H9 (cell line): ENCODE results near the gene BCAT1. TPM values are rescaled to one million over a fixed set of nuclear protein-coding genes. Genes with fewer than 3 reads are reported as not detected.

Source experiments
- DNase-seq: peaks from one replicate; pipeline ENCODE4 v3.0.0-alpha.2; 2017
- H2AFZ ChIP-seq: one replicate; pipeline ENCODE4 v1.6.1; 2013; ENCODE audit warnings: mild to moderate bottlenecking, low read length, control low read depth, moderate library complexity
- H2AK5ac ChIP-seq: 2 replicates; pipeline ENCODE4 v1.6.1; 2013; ENCODE audit warnings: low read length, control low read depth, mixed read lengths; ENCODE audit not compliant: insufficient read length
- H2BK120ac ChIP-seq: one replicate; pipeline ENCODE4 v1.6.1; 2013; ENCODE audit warnings: low read depth, mild to moderate bottlenecking, low read length, control low read depth, inconsistent platforms; ENCODE audit not compliant: poor library complexity, severe bottlenecking
- H2BK12ac ChIP-seq: 2 replicates; pipeline ENCODE4 v1.6.1; 2013; ENCODE audit warnings: low read length, control low read depth, mixed read lengths, low read depth; ENCODE audit not compliant: insufficient read length
- H2BK15ac ChIP-seq: 2 replicates; pipeline ENCODE4 v1.6.1; 2013; ENCODE audit warnings: low read depth, low read length, control low read depth
- H2BK20ac ChIP-seq: one replicate; pipeline ENCODE4 v1.6.1; 2013; ENCODE audit warnings: low read depth, mild to moderate bottlenecking, low read length, control low read depth, inconsistent platforms; ENCODE audit not compliant: poor library complexity, severe bottlenecking
- H2BK5ac ChIP-seq: 2 replicates; pipeline ENCODE4 v1.6.1; 2013; ENCODE audit warnings: low read length, control low read depth, mixed read lengths; ENCODE audit not compliant: insufficient read length
- H3K14ac ChIP-seq: 2 replicates; pipeline ENCODE4 v1.6.1; 2013; ENCODE audit warnings: low read length, control low read depth; ENCODE audit not compliant: insufficient read depth
- H3K18ac ChIP-seq: 2 replicates; pipeline ENCODE4 v1.6.1; 2013; ENCODE audit warnings: low read depth, mild to moderate bottlenecking, mixed read lengths, low read length, control low read depth; ENCODE audit not compliant: insufficient read length
- H3K23ac ChIP-seq: 2 replicates; pipeline ENCODE4 v1.6.1; 2013; ENCODE audit warnings: low read length, control low read depth, mixed read lengths, low read depth; ENCODE audit not compliant: insufficient read length
- H3K23me2 ChIP-seq: 2 replicates; pipeline ENCODE4 v1.6.1; 2013; ENCODE audit warnings: low read depth, mild to moderate bottlenecking, mixed read lengths, low read length, control low read depth; ENCODE audit not compliant: insufficient read length, poor library complexity, severe bottlenecking
- H3K27ac ChIP-seq: 2 replicates; pipeline ENCODE4 v1.5.1; 2013; ENCODE audit warnings: low read length, control low read depth, mixed read lengths, low read depth; ENCODE audit not compliant: insufficient read length
- H3K27me3 ChIP-seq: 2 replicates; pipeline ENCODE4 v1.6.1; 2013; ENCODE audit warnings: low read length, control low read depth, inconsistent platforms; ENCODE audit not compliant: insufficient read depth
- H3K4ac ChIP-seq: 2 replicates; pipeline ENCODE4 v1.6.1; 2013; ENCODE audit warnings: low read depth, mild to moderate bottlenecking, control low read depth, inconsistent platforms, low read length, moderate library complexity
- H3K4me1 ChIP-seq: 2 replicates; pipeline ENCODE4 v1.6.1; 2013; ENCODE audit warnings: low read length, control low read depth, inconsistent platforms; ENCODE audit not compliant: insufficient read depth
- H3K4me2 ChIP-seq: 2 replicates; pipeline ENCODE4 v1.6.1; 2013; ENCODE audit warnings: low read length, control low read depth, mixed read lengths; ENCODE audit not compliant: insufficient read length, insufficient read depth
- H3K56ac ChIP-seq: 2 replicates; pipeline ENCODE4 v1.6.1; 2013; ENCODE audit warnings: low read depth, mild to moderate bottlenecking, mixed read lengths, low read length, control low read depth; ENCODE audit not compliant: insufficient read length
- H3K79me1 ChIP-seq: 2 replicates; pipeline ENCODE4 v1.6.1; 2013; ENCODE audit warnings: low read depth, mild to moderate bottlenecking, moderate library complexity, low read length, control low read depth, inconsistent platforms; ENCODE audit not compliant: insufficient read depth, poor library complexity, severe bottlenecking
- H3K79me2 ChIP-seq: 2 replicates; pipeline ENCODE4 v1.6.1; 2013; ENCODE audit warnings: low read length, control low read depth, inconsistent platforms; ENCODE audit not compliant: insufficient read depth
- H3K9ac ChIP-seq: 2 replicates; pipeline ENCODE4 v1.6.1; 2013; ENCODE audit warnings: low read length, control low read depth, mixed read lengths; ENCODE audit not compliant: insufficient read length; ENCODE audit errors: extremely low read depth
- H3K9me3 ChIP-seq: one replicate; pipeline ENCODE4 v1.6.1; 2013; ENCODE audit warnings: low read depth, low read length, inconsistent platforms; ENCODE audit not compliant: control insufficient read depth
- H3T11ph ChIP-seq: one replicate; pipeline ENCODE4 v1.6.1; 2013; ENCODE audit warnings: mild to moderate bottlenecking, low read length, control low read depth, inconsistent platforms
- H4K20me1 ChIP-seq: one replicate; pipeline ENCODE4 v1.6.1; 2013; ENCODE audit not compliant: control insufficient read depth, insufficient read length, insufficient read depth
- H4K5ac ChIP-seq: 2 replicates; pipeline ENCODE4 v1.6.1; 2013; ENCODE audit warnings: low read depth, mild to moderate bottlenecking, mixed read lengths, low read length, control low read depth; ENCODE audit not compliant: insufficient read length
- H4K8ac ChIP-seq: replicated peaks from 2 replicates; pipeline ENCODE4 v1.6.1; 2013; ENCODE audit warnings: low read length, control low read depth, mixed read lengths, low read depth; ENCODE audit not compliant: insufficient read length
- H4K91ac ChIP-seq: 2 replicates; pipeline ENCODE4 v1.6.1; 2013; ENCODE audit warnings: low read depth, mild to moderate bottlenecking, moderate library complexity, mixed read lengths, low read length, control low read depth; ENCODE audit not compliant: insufficient read length
- H3K27ac Mint-ChIP-seq, 3 experiments: 2 replicates in 2 of 3; 3 replicates in 1 of 3; pipeline ENCODE4 v1.8.0; 2020 to 2021; ENCODE audit warnings: mixed read lengths in 3 of 3, mild to moderate bottlenecking in 1 of 3, moderate library complexity in 1 of 3
- H3K27me3 Mint-ChIP-seq: 2 replicates; pipeline ENCODE4 v1.8.0; 2021; ENCODE audit warnings: low read depth, mild to moderate bottlenecking, moderate library complexity, mixed read lengths
- H3K36me3 Mint-ChIP-seq, 3 experiments: 2 replicates in 2 of 3; 3 replicates in 1 of 3; pipeline ENCODE4 v1.8.0; 2020 to 2021; ENCODE audit warnings: low read depth in 3 of 3, mixed read lengths in 3 of 3; ENCODE audit not compliant: insufficient read depth in 1 of 3
- H3K4me1 Mint-ChIP-seq, 2 experiments: 2 replicates each; pipeline ENCODE4 v1.8.0; 2020; ENCODE audit warnings: mixed read lengths in 2 of 2
- H3K4me3 Mint-ChIP-seq, 2 experiments: 2 replicates in 1 of 2; 3 replicates in 1 of 2; pipeline ENCODE4 v1.8.0; 2020 to 2021; ENCODE audit warnings: mild to moderate bottlenecking in 2 of 2, mixed read lengths in 2 of 2, moderate library complexity in 1 of 2
- H3K9me3 Mint-ChIP-seq, 2 experiments: 2 replicates in 1 of 2; 3 replicates in 1 of 2; pipeline ENCODE4 v1.8.0; 2020; ENCODE audit warnings: mild to moderate bottlenecking in 2 of 2, mixed read lengths in 2 of 2, moderate library complexity in 1 of 2
- CTCF ChIP-seq: fragments of 200-600 bp; sonication (generic); conservative IDR thresholded peaks from 3 replicates; pipeline ENCODE4 v1.8.0; 2021; ENCODE audit warnings: antibody characterized with exemption, mild to moderate bottlenecking
- total RNA-seq: library from RNA; stranded (reverse); gene quantifications from 2 replicates; pipeline ENCODE4 v1.2.1, GENCODE V29; 2021

The BCAT1 gene
- total RNA-seq, 1 experiment from 2014 or later, result 244 TPM

- DNase-seq, result no peak
- H4K91ac ChIP-seq, result no peak overlapping the region
- no peaks in the 10 kb centered on the region for H3K79me1 ChIP-seq
- peaks cover 8 to 10% of the 10 kb centered on the region in 2 experiments; a peak in 4 of 5 replicates for H3K9me3 Mint-ChIP-seq
- peak overlapping the region; percentile 62 for H2AFZ ChIP-seq
- no peak overlapping the region for H3K14ac ChIP-seq
- no peak overlapping the region for H3T11ph ChIP-seq
- no peak overlapping the region for H4K8ac ChIP-seq
- H3K56ac ChIP-seq, result no peak overlapping the region
- no peaks in the 10 kb centered on the region for H3K23me2 ChIP-seq
- no peak overlapping the region for H3K4me3 Mint-ChIP-seq
- H2BK15ac ChIP-seq, result no peak overlapping the region
- H3K4me1 Mint-ChIP-seq, result no peaks in the 10 kb centered on the region
- TF ChIP-seq CTCF, result no peak
- H2BK20ac ChIP-seq, result no peak overlapping the region
- no peak overlapping the region for H3K18ac ChIP-seq
- no peak overlapping the region for H3K9ac ChIP-seq
- 0 out of 2 replicates have a peak, but pooled peaks cover 1% of the 10 kb centered on the region for H3K27me3 Mint-ChIP-seq
- H2AK5ac ChIP-seq, result no peak overlapping the region
- H3K4ac ChIP-seq, result no peak overlapping the region
- no peaks in the 10 kb centered on the region for H3K4me1 ChIP-seq
- H4K5ac ChIP-seq, result no peak overlapping the region
- no peak overlapping the region for H2BK120ac ChIP-seq
- peaks cover 0 to 11% (median 4%) of the 10 kb centered on the region in 3 experiments; a peak in 1 of 7 replicates for H3K36me3 Mint-ChIP-seq
- no peaks in the 10 kb centered on the region for H4K20me1 ChIP-seq
- H3K9me3 ChIP-seq, result peaks cover 2% of the 10 kb centered on the region
- H3K27ac ChIP-seq, result no peak overlapping the region
- no peak overlapping the region for H3K27ac Mint-ChIP-seq
- no peaks in the 10 kb centered on the region for H3K27me3 ChIP-seq
- H2BK12ac ChIP-seq, result no peak overlapping the region
- no peaks in the 10 kb centered on the region for H3K79me2 ChIP-seq
- no peak overlapping the region for H2BK5ac ChIP-seq
- H3K4me2 ChIP-seq, result no peak overlapping the region
- H3K23ac ChIP-seq, result no peak overlapping the region
Measured at GRCh38 chr12:24798335-24798734, 150.6 kb downstream of the BCAT1 start.
